ENCODE results near the gene ADSS2. TPM values are rescaled to one million over a fixed set of nuclear protein-coding genes. Genes with fewer than 3 reads are reported as not detected.

Gene ADSS2
- total RNA-seq, 2 donors from 2014 or later, result 9.9 to 23.1 TPM

DNA sequence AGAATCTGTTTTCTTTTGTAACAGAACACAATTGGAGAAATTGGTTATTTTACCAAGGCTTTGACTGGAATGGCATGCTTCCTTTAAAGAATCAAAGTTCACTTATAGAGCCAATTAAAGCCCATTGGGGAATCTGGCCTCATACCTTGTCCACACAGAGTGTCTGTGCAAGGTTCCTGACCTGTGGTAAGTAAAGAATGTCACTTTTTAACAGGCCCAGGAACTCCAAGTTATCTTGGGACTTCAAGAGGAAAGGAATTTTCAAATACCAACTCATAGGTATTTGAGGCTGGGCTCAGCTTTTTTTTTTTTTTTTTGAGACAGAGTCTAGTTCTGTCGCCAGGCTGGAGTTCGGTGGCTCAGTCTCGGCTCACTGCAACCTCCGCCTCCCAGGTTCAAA is 7.1 kb upstream of the ADSS2 start:
- intact Hi-C loops (cut with DNase I), result no loop called here
- Histone ChIP-seq H3K36me3 (replicated peaks in 1 of 2; ENCODE audit: insufficient read depth in 1 of 2, low read depth in 2 of 2) (no peaks in the 10 kb centered on the region), H3K4me1 (peaks cover 11% of the 10 kb centered on the region), H3K27ac (no peak overlapping the region), H3K4me3 (no peak overlapping the region), H3K9me3 (no peaks in the 10 kb centered on the region), H3K27me3 (no peaks in the 10 kb centered on the region)
- ATAC-seq, result no peak
- DNase-seq, result no peak
- 97 to 98% methylated on average over 4 of the region's 4 CpGs for WGBS, 2 donors
- TF ChIP-seq, protein P1, sequence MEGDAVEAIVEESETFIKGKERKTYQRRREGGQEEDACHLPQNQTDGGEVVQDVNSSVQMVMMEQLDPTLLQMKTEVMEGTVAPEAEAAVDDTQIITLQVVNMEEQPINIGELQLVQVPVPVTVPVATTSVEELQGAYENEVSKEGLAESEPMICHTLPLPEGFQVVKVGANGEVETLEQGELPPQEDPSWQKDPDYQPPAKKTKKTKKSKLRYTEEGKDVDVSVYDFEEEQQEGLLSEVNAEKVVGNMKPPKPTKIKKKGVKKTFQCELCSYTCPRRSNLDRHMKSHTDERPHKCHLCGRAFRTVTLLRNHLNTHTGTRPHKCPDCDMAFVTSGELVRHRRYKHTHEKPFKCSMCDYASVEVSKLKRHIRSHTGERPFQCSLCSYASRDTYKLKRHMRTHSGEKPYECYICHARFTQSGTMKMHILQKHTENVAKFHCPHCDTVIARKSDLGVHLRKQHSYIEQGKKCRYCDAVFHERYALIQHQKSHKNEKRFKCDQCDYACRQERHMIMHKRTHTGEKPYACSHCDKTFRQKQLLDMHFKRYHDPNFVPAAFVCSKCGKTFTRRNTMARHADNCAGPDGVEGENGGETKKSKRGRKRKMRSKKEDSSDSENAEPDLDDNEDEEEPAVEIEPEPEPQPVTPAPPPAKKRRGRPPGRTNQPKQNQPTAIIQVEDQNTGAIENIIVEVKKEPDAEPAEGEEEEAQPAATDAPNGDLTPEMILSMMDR (IDR thresholded peaks at IDR 0.05), result no peak
- TF ChIP-seq POLR2A (IDR thresholded peaks at IDR 0.05), result no peak

DNA sequence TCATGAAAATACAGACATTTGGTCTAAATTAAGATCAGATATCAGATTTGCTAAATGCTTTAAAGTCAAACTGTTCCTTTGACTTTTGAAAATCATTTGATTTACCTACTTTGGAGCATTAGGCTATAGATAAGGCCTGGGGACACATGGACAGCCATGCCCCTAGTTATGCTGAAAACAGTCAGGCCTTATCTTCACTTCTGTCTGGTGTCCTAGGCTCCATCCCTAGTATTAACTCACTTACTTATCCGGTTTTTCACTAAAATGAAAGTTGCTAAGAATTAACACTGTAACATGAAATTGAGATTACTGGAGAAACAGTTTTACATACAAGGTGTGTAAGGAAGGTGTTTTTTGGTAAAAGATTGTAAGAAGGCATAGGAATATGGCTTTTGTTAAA is 4.9 kb upstream of the ADSS2 start:
- H3K4me3 ChIP-seq, result no peak overlapping the region
- H3K27ac ChIP-seq, result no peak overlapping the region
- intact Hi-C loops (cut with DNase I), result no loop called here
- 88 to 90% methylated on average over 1 of the region's 1 CpG for WGBS, 2 donors
- H3K4me1 ChIP-seq, result peaks cover 13% of the 10 kb centered on the region
- no peaks in the 10 kb centered on the region for H3K9me3 ChIP-seq
- no peaks in the 10 kb centered on the region for H3K27me3 ChIP-seq
- H3K36me3 ChIP-seq (replicated peaks in 1 of 2; ENCODE audit: insufficient read depth in 1 of 2, low read depth in 2 of 2), result no peaks in the 10 kb centered on the region
- TF ChIP-seq POLR2A (IDR thresholded peaks at IDR 0.05), result no peak
- TF ChIP-seq, protein P1 (IDR thresholded peaks at IDR 0.05), result no peak
- DNase-seq (no peak), ATAC-seq (no peak)

DNA sequence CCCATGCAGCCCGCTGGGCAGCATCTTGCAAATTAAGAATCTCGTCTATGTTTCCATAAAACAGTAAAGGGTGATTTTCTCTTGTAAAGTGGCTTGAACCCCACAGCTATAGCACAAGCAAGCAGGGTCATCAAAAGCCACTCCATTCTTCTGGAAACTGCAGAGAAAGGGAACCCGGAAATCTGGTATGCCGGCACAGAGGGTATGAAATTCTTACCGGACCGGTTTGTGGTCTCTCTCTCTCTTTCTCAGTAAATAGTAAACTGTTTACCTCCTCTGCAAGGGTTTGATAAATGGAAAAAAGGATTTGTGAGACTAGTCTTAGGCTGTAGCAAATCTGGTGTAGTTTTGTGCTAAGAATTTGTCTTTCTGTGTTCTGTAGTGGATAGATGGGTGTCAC is 2.7 kb upstream of the ADSS2 start:
- ATAC-seq, result no peak
- intact Hi-C loops (cut with DNase I), result no loop called here
- Histone ChIP-seq H3K4me3 (no peak overlapping the region), H3K4me1 (peaks cover 20% of the 10 kb centered on the region), H3K36me3 (replicated peaks in 1 of 2; ENCODE audit: insufficient read depth in 1 of 2, low read depth in 2 of 2) (no peaks in the 10 kb centered on the region), H3K9me3 (peaks cover 0 to 3% (median 0%) of the 10 kb centered on the region in 3 donors), H3K27me3 (no peaks in the 10 kb centered on the region), H3K27ac (peak overlapping the region in 3 of 4 donors; percentile 46 to 52 (median 48))
- TF ChIP-seq, protein P1 (IDR thresholded peaks at IDR 0.05), result no peak
- no peak for TF ChIP-seq POLR2A (IDR thresholded peaks at IDR 0.05)
- 25 to 31% methylated on average over 6 of the region's 6 CpGs for WGBS, 2 donors
- peak in 1 of 4 donors; percentile 15 for DNase-seq

DNA sequence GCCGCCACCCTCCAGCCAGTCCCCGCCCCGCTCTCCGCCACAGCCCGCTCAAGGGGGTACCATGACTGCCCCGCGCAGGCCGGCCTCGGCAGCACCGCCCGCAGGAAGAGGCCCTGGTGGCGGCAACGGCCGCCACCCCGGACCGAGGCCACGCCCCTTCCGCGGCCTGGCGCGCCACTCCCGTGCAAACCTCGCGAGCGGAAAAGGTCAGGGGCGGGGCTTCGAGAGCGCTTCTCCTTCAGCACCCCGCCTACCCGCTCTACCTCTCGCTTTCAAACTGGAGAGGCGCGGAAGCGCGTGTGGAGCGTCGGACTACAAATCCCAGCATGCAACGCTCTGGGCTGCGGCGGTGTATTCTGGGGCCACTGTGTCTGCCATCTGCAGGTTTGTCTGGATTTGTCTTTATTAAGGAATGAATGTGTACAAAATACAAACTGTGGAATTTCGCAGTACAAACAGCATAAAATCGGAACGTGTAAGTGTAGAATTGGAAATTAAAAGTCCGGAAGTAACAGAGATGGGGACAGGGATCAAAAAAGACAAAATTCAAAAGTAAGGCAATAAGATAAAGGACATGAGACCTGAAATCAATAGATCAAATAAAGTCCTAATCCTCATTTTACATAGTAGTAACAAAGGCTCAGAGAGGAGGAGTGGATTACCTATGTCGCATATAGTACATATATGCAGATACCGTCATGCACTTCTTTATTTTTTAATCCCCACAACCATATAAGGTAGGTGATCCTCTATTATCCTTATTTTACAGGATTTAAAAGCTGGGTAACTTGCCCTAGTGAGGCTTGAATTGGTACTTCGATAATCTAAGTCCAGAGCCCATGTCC is 464 bp upstream of the ADSS2 start:
- DNase-seq, result peak; percentile 100
- Histone ChIP-seq H3K4me3 (peak overlapping the region in 1 of 2 donors; percentile 98), H3K9me3 (peaks cover 0 to 3% (median 0%) of the 10 kb centered on the region in 3 donors), H3K36me3 (replicated peaks in 1 of 2; ENCODE audit: insufficient read depth in 1 of 2, low read depth in 2 of 2) (no peaks in the 10 kb centered on the region), H3K27ac (peak overlapping the region; percentile 74 to 92 (median 90)), H3K4me1 (peaks cover 37% of the 10 kb centered on the region), H3K27me3 (no peaks in the 10 kb centered on the region)
- intact Hi-C loops (cut with DNase I), result no loop called here
- TF ChIP-seq POLR2A (IDR thresholded peaks at IDR 0.05), result no peak
- TF ChIP-seq, protein P1 (IDR thresholded peaks at IDR 0.05), result peak; percentile 26 to 77 (median 51)
- peak; percentile 96 for ATAC-seq
- WGBS, 2 donors, result 8 to 21% methylated on average over 10 to 30 of the region's 47 CpGs

Measured in body of pancreas (tissue), 4 donors.